Myometrial cell (primary cell): ENCODE measurements around the gene OR2G2. TPM values are rescaled to one million over a fixed set of nuclear protein-coding genes. Genes with fewer than 3 reads are reported as not detected.

ENCODE experiments used
- total RNA-seq: library from RNA; depleted of rRNA; stranded (reverse); fragments of >200 nt; gene quantifications from 2 replicates; pipeline ENCODE4 v1.2.3, GENCODE V29; 2015

The OR2G2 gene
- total RNA-seq, result not detected in 2 replicates

GRCh38 chr1:247588060-247588459 lies at the start of gene OR2G2:
Gene OR2G2, plus strand, starts transcription at chr1:247588360. Its CDS starts 0 bp downstream, at chr1:247588360.

GRCh38 chr1:247548769-247549182 lies 39.4 kb upstream of the OR2G2 start, which contains the start of gene GCSAML:
Gene GCSAML, plus strand, starts transcription at chr1:247549134. Its CDS starts 58 bp downstream, at chr1:247549192.

GRCh38 chr1:247605286-247605685 lies 17.1 kb downstream of the OR2G2 start, which contains the start of gene OR2G3:
Gene OR2G3, plus strand, starts transcription at chr1:247605586. Its CDS starts 0 bp downstream, at chr1:247605586.

Other genes with a start within 250 kb of the OR2G2 start
- 0.18 TPM in 1 of 2 replicates, not detected in the other for gene NLRP3, start 172.2 kb upstream of the OR2G2 start, total RNA-seq
- not detected in 2 replicates for gene OR2B11, start 130.3 kb upstream of the OR2G2 start, total RNA-seq
- not detected in 2 replicates for gene OR2C3, start 51.9 kb upstream of the OR2G2 start, total RNA-seq
- gene GCSAML, start 39.2 kb upstream of the OR2G2 start, total RNA-seq, result not detected in 2 replicates
- gene OR2G3, start 17.2 kb downstream of the OR2G2 start, total RNA-seq, result not detected in 2 replicates
- not detected in 2 replicates for gene OR13G1, start 91.4 kb downstream of the OR2G2 start, total RNA-seq
- not detected in 2 replicates for gene OR6F1, start 128.3 kb downstream of the OR2G2 start, total RNA-seq
- not detected in 2 replicates for gene OR14K1, start 150.3 kb downstream of the OR2G2 start, total RNA-seq
- gene OR14A2, start 159.8 kb downstream of the OR2G2 start, total RNA-seq, result not detected in 2 replicates
- not detected in 2 replicates for gene OR1C1, start 172.2 kb downstream of the OR2G2 start, total RNA-seq
- not detected in 2 replicates for gene OR14A16, start 235.8 kb downstream of the OR2G2 start, total RNA-seq